Measurements from ENCODE around the gene FAM174C.

GRCh38 chr19:1270213-1270853, 5.0 kb upstream of the FAM174C start:
- TF ChIP-seq, protein P1, sequence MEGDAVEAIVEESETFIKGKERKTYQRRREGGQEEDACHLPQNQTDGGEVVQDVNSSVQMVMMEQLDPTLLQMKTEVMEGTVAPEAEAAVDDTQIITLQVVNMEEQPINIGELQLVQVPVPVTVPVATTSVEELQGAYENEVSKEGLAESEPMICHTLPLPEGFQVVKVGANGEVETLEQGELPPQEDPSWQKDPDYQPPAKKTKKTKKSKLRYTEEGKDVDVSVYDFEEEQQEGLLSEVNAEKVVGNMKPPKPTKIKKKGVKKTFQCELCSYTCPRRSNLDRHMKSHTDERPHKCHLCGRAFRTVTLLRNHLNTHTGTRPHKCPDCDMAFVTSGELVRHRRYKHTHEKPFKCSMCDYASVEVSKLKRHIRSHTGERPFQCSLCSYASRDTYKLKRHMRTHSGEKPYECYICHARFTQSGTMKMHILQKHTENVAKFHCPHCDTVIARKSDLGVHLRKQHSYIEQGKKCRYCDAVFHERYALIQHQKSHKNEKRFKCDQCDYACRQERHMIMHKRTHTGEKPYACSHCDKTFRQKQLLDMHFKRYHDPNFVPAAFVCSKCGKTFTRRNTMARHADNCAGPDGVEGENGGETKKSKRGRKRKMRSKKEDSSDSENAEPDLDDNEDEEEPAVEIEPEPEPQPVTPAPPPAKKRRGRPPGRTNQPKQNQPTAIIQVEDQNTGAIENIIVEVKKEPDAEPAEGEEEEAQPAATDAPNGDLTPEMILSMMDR (IDR thresholded peaks at IDR 0.05), result no peak
- TF ChIP-seq EP300 (IDR thresholded peaks at IDR 0.05), result no peak
